Activated CD4-positive, CD25-positive, alpha-beta regulatory T cell (primary cell): ENCODE data around the gene KIDINS220.
A peak's percentile ranks its signal among the peaks of the same experiment; 100 is the strongest.

Source experiments
- DNase-seq, 4 experiments: peaks; one replicate each; lab custom pipeline; 2025; lab: John Stamatoyannopoulos, UW

KIDINS220 gene

GRCh38 chr2:8836971-8837794 is at the start of gene KIDINS220:
TSS of gene KIDINS220 (minus strand) at chr2:8837613. CDS start at chr2:8827093, 10,520 bp downstream.
- DNase-seq = peak; percentile 66 to 80 (median 76)

- no peak for DNase-seq
Measured at GRCh38 chr2:8886876-8887275, 49.5 kb upstream of the KIDINS220 start.

- no peak for DNase-seq
Measured at GRCh38 chr2:8886202-8886518, 48.7 kb upstream of the KIDINS220 start.

GRCh38 chr2:8885449-8886201 is 48.2 kb upstream of the KIDINS220 start:
- no peak for DNase-seq

GRCh38 chr2:8884812-8885211 is 47.4 kb upstream of the KIDINS220 start:
- DNase-seq = no peak

- DNase-seq = no peak
Measured at GRCh38 chr2:8882094-8882493, 44.7 kb upstream of the KIDINS220 start.

GRCh38 chr2:8877894-8878293 is 40.5 kb upstream of the KIDINS220 start:
- no peak for DNase-seq

GRCh38 chr2:8877332-8877731 is 39.9 kb upstream of the KIDINS220 start:
- no peak for DNase-seq

GRCh38 chr2:8876628-8877027 is 39.2 kb upstream of the KIDINS220 start:
- DNase-seq = no peak

- DNase-seq = no peak
Measured at GRCh38 chr2:8872821-8873432, 35.5 kb upstream of the KIDINS220 start.

GRCh38 chr2:8870441-8870840 is 33.0 kb upstream of the KIDINS220 start:
- no peak for DNase-seq

- no peak for DNase-seq
Measured at GRCh38 chr2:8867363-8867762, 29.9 kb upstream of the KIDINS220 start.

- DNase-seq = no peak
Measured at GRCh38 chr2:8863331-8863953, 26.0 kb upstream of the KIDINS220 start.

- DNase-seq = no peak
Measured at GRCh38 chr2:8862230-8862629, 24.8 kb upstream of the KIDINS220 start.

GRCh38 chr2:8861797-8862196 is 24.4 kb upstream of the KIDINS220 start:
- no peak for DNase-seq

- no peak for DNase-seq
Measured at GRCh38 chr2:8860239-8860638, 22.8 kb upstream of the KIDINS220 start.

- DNase-seq = no peak
Measured at GRCh38 chr2:8858910-8859309, 21.5 kb upstream of the KIDINS220 start.

GRCh38 chr2:8858264-8858663 is 20.9 kb upstream of the KIDINS220 start:
- no peak for DNase-seq

- no peak for DNase-seq
Measured at GRCh38 chr2:8857709-8858108, 20.3 kb upstream of the KIDINS220 start.

- no peak for DNase-seq
Measured at GRCh38 chr2:8856176-8856575, 18.8 kb upstream of the KIDINS220 start.

- DNase-seq = no peak
Measured at GRCh38 chr2:8855010-8855409, 17.6 kb upstream of the KIDINS220 start.

GRCh38 chr2:8853426-8853825 is 16.0 kb upstream of the KIDINS220 start:
- no peak for DNase-seq
